ENCODE measurements around the gene ACOXL.

The ACOXL gene

GRCh38 chr2:110925479-110925878 is 193.1 kb downstream of the ACOXL start:
- no peak overlapping the region for H3K9ac ChIP-seq
- H4K20me1 ChIP-seq: no peaks in the 10 kb centered on the region
- peaks cover 0 to 8% (median 0%) of the 10 kb centered on the region in 11 experiments; a peak in 2 of 22 replicates for H3K36me3 ChIP-seq
- peaks cover 5 to 19% (median 12%) of the 10 kb centered on the region in 10 experiments; a peak in 18 of 20 replicates for H3K4me1 ChIP-seq
- no peak overlapping the region for H3K27ac ChIP-seq
- no peak overlapping the region for H3K4me2 ChIP-seq
- no peak for TF ChIP-seq Cebpa-rat (IDR thresholded peaks at IDR 0.05)
- H3K4me3 ChIP-seq: no peak overlapping the region
- no peaks in the 10 kb centered on the region for H3K27me3 ChIP-seq
- H3K9me3 ChIP-seq (replicated peaks in 1 of 11): peaks cover 43 to 56% (median 47%) of the 10 kb centered on the region in 11 experiments

GRCh38 chr2:110927526-110927925 is 195.2 kb downstream of the ACOXL start:
- H3K9ac ChIP-seq: no peak overlapping the region
- TF ChIP-seq Cebpa-rat (IDR thresholded peaks at IDR 0.05): no peak
- H3K27me3 ChIP-seq: no peaks in the 10 kb centered on the region
- H3K4me3 ChIP-seq: no peak overlapping the region
- peaks cover 52 to 63% (median 56%) of the 10 kb centered on the region in 11 experiments for H3K9me3 ChIP-seq (replicated peaks in 1 of 11)
- H3K27ac ChIP-seq: no peak overlapping the region
- H3K4me2 ChIP-seq: no peak overlapping the region
- no peaks in the 10 kb centered on the region for H4K20me1 ChIP-seq
- H3K36me3 ChIP-seq: peaks cover 0 to 8% (median 0%) of the 10 kb centered on the region in 11 experiments; a peak in 2 of 22 replicates
- H3K4me1 ChIP-seq: peaks cover 0 to 5% (median 0%) of the 10 kb centered on the region in 10 experiments; a peak in 2 of 20 replicates

- no peak overlapping the region for H3K9ac ChIP-seq
- H3K4me3 ChIP-seq: peak overlapping the region in 4 of 10 experiments; percentile 7 to 17 (median 12); a peak in 3 of 20 replicates
- no peaks in the 10 kb centered on the region for H3K27me3 ChIP-seq
- no peak for TF ChIP-seq Cebpa-rat (IDR thresholded peaks at IDR 0.05)
- H3K4me2 ChIP-seq: no peak overlapping the region
- peaks cover 0 to 8% (median 0%) of the 10 kb centered on the region in 11 experiments; a peak in 2 of 22 replicates for H3K36me3 ChIP-seq
- H3K9me3 ChIP-seq (replicated peaks in 1 of 11): peaks cover 52 to 63% (median 56%) of the 10 kb centered on the region in 11 experiments
- H3K4me1 ChIP-seq: no peaks in the 10 kb centered on the region
- H3K27ac ChIP-seq: no peak overlapping the region
- H4K20me1 ChIP-seq: no peaks in the 10 kb centered on the region
Observed at GRCh38 chr2:110929528-110929927, 197.2 kb downstream of the ACOXL start.

GRCh38 chr2:110931648-110932047 is 199.3 kb downstream of the ACOXL start:
- H3K4me2 ChIP-seq: no peak overlapping the region

GRCh38 chr2:110933420-110933819 is 201.0 kb downstream of the ACOXL start:
- Histone ChIP-seq H3K4me1 (0 out of 20 replicates have a peak, but pooled peaks cover 0 to 5% (median 0%) of the 10 kb centered on the region in 10 experiments), H3K27me3 (no peaks in the 10 kb centered on the region), H3K36me3 (peaks cover 0 to 8% (median 0%) of the 10 kb centered on the region in 11 experiments; a peak in 2 of 22 replicates), H3K27ac (no peak overlapping the region), H3K9ac (no peak overlapping the region), H4K20me1 (no peaks in the 10 kb centered on the region), H3K9me3 (replicated peaks in 1 of 11) (peaks cover 31 to 47% (median 35%) of the 10 kb centered on the region in 11 experiments), H3K4me2 (no peak overlapping the region), H3K4me3 (no peak overlapping the region)
- no peak for TF ChIP-seq Cebpa-rat (IDR thresholded peaks at IDR 0.05)

More at GRCh38 chr2:110931648-110932047, 199.3 kb downstream of the ACOXL start:
- H3K9me3 ChIP-seq (replicated peaks in 1 of 11): peaks cover 48 to 64% (median 53%) of the 10 kb centered on the region in 11 experiments
- H4K20me1 ChIP-seq: no peaks in the 10 kb centered on the region
- no peak overlapping the region for H3K27ac ChIP-seq
- H3K4me1 ChIP-seq: 0 out of 20 replicates have a peak, but pooled peaks cover 0 to 4% (median 0%) of the 10 kb centered on the region in 10 experiments
- H3K4me3 ChIP-seq: no peak overlapping the region
- H3K27me3 ChIP-seq: no peaks in the 10 kb centered on the region
- H3K36me3 ChIP-seq: peaks cover 0 to 8% (median 0%) of the 10 kb centered on the region in 11 experiments; a peak in 2 of 22 replicates
- H3K9ac ChIP-seq: no peak overlapping the region
- TF ChIP-seq Cebpa-rat (IDR thresholded peaks at IDR 0.05): no peak

GRCh38 chr2:110934948-110935347 is 202.6 kb downstream of the ACOXL start:
- H3K9ac ChIP-seq: no peak overlapping the region
- H3K4me1 ChIP-seq: peaks cover 0 to 13% (median 7%) of the 10 kb centered on the region in 10 experiments; a peak in 15 of 20 replicates
- no peak for TF ChIP-seq Cebpa-rat (IDR thresholded peaks at IDR 0.05)
- H3K4me3 ChIP-seq: no peak overlapping the region
- no peak overlapping the region for H3K27ac ChIP-seq
- H4K20me1 ChIP-seq: no peaks in the 10 kb centered on the region
- H3K27me3 ChIP-seq: no peaks in the 10 kb centered on the region
- H3K9me3 ChIP-seq (replicated peaks in 1 of 11): peaks cover 15 to 32% (median 20%) of the 10 kb centered on the region in 11 experiments
- H3K4me2 ChIP-seq: no peak overlapping the region
- H3K36me3 ChIP-seq: peaks cover 0 to 3% (median 0%) of the 10 kb centered on the region in 11 experiments; a peak in 2 of 22 replicates

- H3K27ac ChIP-seq: peak overlapping the region in 1 of 11 experiments; percentile 33; a peak in 1 of 22 replicates
- no peak overlapping the region; a peak in 1 of 22 replicates for H3K9ac ChIP-seq
- no peak for TF ChIP-seq Cebpa-rat (IDR thresholded peaks at IDR 0.05)
- no peaks in the 10 kb centered on the region for H3K36me3 ChIP-seq
- H4K20me1 ChIP-seq: no peaks in the 10 kb centered on the region
- H3K27me3 ChIP-seq: no peaks in the 10 kb centered on the region
- peaks cover 0 to 27% (median 18%) of the 10 kb centered on the region in 10 experiments; a peak in 15 of 20 replicates for H3K4me1 ChIP-seq
- no peak overlapping the region for H3K4me3 ChIP-seq
- peaks cover 0 to 10% (median 0%) of the 10 kb centered on the region in 11 experiments; a peak in 2 of 22 replicates for H3K9me3 ChIP-seq (replicated peaks in 1 of 11)
- H3K4me2 ChIP-seq: peak overlapping the region in 8 of 11 experiments; percentile 14 to 70 (median 55); a peak in 17 of 22 replicates
Observed at GRCh38 chr2:110940376-110940910, 208.1 kb downstream of the ACOXL start.

- no peak for TF ChIP-seq Cebpa-rat (IDR thresholded peaks at IDR 0.05)
- no peaks in the 10 kb centered on the region for H3K36me3 ChIP-seq
- H4K20me1 ChIP-seq: no peaks in the 10 kb centered on the region
- no peak overlapping the region for H3K27ac ChIP-seq
- H3K4me3 ChIP-seq: no peak overlapping the region
- H3K9ac ChIP-seq: no peak overlapping the region
- no peaks in the 10 kb centered on the region for H3K27me3 ChIP-seq
- peaks cover 0 to 12% (median 3%) of the 10 kb centered on the region in 11 experiments; a peak in 4 of 22 replicates for H3K9me3 ChIP-seq (replicated peaks in 1 of 11)
- peak overlapping the region in 5 of 11 experiments; percentile 14 to 70 (median 52); a peak in 6 of 22 replicates for H3K4me2 ChIP-seq
- peaks cover 0 to 27% (median 17%) of the 10 kb centered on the region in 10 experiments; a peak in 15 of 20 replicates for H3K4me1 ChIP-seq
Observed at GRCh38 chr2:110941226-110941625, 208.9 kb downstream of the ACOXL start.

- Histone ChIP-seq H3K9me3 (replicated peaks in 1 of 11) (peaks cover 0 to 30% (median 0%) of the 10 kb centered on the region in 11 experiments; a peak in 6 of 22 replicates), H3K4me3 (no peak overlapping the region), H4K20me1 (no peaks in the 10 kb centered on the region), H3K4me2 (no peak overlapping the region), H3K9ac (no peak overlapping the region), H3K27ac (no peak overlapping the region), H3K4me1 (peaks cover 16 to 34% (median 27%) of the 10 kb centered on the region in 10 experiments), H3K36me3 (no peaks in the 10 kb centered on the region), H3K27me3 (no peaks in the 10 kb centered on the region)
- TF ChIP-seq Cebpa-rat (IDR thresholded peaks at IDR 0.05): no peak
Observed at GRCh38 chr2:110943070-110943634, 210.8 kb downstream of the ACOXL start.
